Endothelial cell of umbilical vein (primary cell): ENCODE data around the gene MED26.

Experiments used
- EZH2 ChIP-seq: IDR thresholded peaks from 2 replicates; pipeline ENCODE4 v1.6.1; 2012; ENCODE audit warnings: borderline replicate concordance, low read depth, mild to moderate bottlenecking, moderate library complexity, low read length, inconsistent platforms; ENCODE audit not compliant: severe bottlenecking
- POLR2A ChIP-seq: IDR thresholded peaks from 2 replicates; pipeline ENCODE4 v1.6.1; 2012; ENCODE audit warnings: low read depth, mild to moderate bottlenecking, control low read depth, low read length
- POLR2AphosphoS5 ChIP-seq: IDR thresholded peaks from 2 replicates; pipeline ENCODE4 v1.6.1; 2012; ENCODE audit warnings: low read depth, mild to moderate bottlenecking, control low read depth, low read length, moderate library complexity; ENCODE audit not compliant: insufficient read depth
- TF ChIP-seq, protein P1 (sequence below), 2 donors: IDR thresholded peaks; 1 replicate in 1 of 2; 2 replicates in 1 of 2; pipeline ENCODE4 v1.5.1; 2011; ENCODE audit warnings: low read length in 2 of 2, mild to moderate bottlenecking in 2 of 2, moderate library complexity in 2 of 2, control low read depth in 1 of 2, inconsistent platforms in 1 of 2, low read depth in 1 of 2; ENCODE audit not compliant: insufficient read depth in 1 of 2; ENCODE audit errors: extremely low read depth in 1 of 2

- TF ChIP-seq POLR2AphosphoS5 (no peak), EZH2 (no peak), POLR2A (no peak)
- TF ChIP-seq, protein P1, sequence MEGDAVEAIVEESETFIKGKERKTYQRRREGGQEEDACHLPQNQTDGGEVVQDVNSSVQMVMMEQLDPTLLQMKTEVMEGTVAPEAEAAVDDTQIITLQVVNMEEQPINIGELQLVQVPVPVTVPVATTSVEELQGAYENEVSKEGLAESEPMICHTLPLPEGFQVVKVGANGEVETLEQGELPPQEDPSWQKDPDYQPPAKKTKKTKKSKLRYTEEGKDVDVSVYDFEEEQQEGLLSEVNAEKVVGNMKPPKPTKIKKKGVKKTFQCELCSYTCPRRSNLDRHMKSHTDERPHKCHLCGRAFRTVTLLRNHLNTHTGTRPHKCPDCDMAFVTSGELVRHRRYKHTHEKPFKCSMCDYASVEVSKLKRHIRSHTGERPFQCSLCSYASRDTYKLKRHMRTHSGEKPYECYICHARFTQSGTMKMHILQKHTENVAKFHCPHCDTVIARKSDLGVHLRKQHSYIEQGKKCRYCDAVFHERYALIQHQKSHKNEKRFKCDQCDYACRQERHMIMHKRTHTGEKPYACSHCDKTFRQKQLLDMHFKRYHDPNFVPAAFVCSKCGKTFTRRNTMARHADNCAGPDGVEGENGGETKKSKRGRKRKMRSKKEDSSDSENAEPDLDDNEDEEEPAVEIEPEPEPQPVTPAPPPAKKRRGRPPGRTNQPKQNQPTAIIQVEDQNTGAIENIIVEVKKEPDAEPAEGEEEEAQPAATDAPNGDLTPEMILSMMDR (IDR thresholded peaks at IDR 0.05; ENCODE audit: extremely low read depth in 1 of 2, insufficient read depth in 1 of 2, low read depth in 1 of 2, low read length in 2 of 2): no peak
These were observed 51.1 kb downstream of the MED26 start for GRCh38 chr19:16576690-16577530.
